HCT116 (cell line): ENCODE results near the gene ENHO. TPM values are rescaled to one million over a fixed set of nuclear protein-coding genes. Genes with fewer than 3 reads are reported as not detected.

ENCODE experiments used
- ATAC-seq: fragments of 200-7000 bp; cut with Tn5 transposase; 2 replicates; pipeline ENCODE4 v1.9.1; 2020; ENCODE audit warnings: mild to moderate bottlenecking, moderate library complexity
- BruUV-seq: library from RNA; stranded (reverse); fragments of 400-500 nt; replicated peaks from 2 replicates; lab custom pipeline; 2021; lab: Mats Ljungman, UMichigan
- CTCF ChIA-PET: fragments of 300-600 bp; sonication (Branson Sonifier 250); formaldehyde crosslinking; loops from one replicate; lab custom pipeline; 2021; ENCODE audit warnings: antibody characterized with exemption; lab: Charles Lee
- POLR2A ChIA-PET: fragments of 300-600, 350-600 bp; sonication (Branson Sonifier 250); formaldehyde crosslinking; loops from one replicate; lab custom pipeline; 2021; ENCODE audit warnings: antibody characterized with exemption; lab: Charles Lee
- RAD21 ChIA-PET, 2 experiments: fragments of 300-600 bp; sonication (Branson Sonifier 250); formaldehyde crosslinking; loops; one replicate each; lab custom pipeline; 2023; ENCODE audit warnings: low total read pairs in 2 of 2; ENCODE audit not compliant: uncharacterized antibody in 2 of 2, unreplicated experiment in 2 of 2, low non-redundant PET in 1 of 2; lab: Charles Lee
- DNase-seq: peaks from one replicate; pipeline ENCODE4 v3.0.0-alpha.2; 2010; ENCODE audit warnings: low read depth, low spot score
- H2AFZ ChIP-seq: fragments of 200-600 bp; shearing (Covaris generic), sonication (generic); 2 replicates; pipeline ENCODE4 v1.6.1; 2017; ENCODE audit warnings: low read depth, mixed run types, mixed read lengths, antibody characterized with exemption, low read length; ENCODE audit not compliant: poor library complexity, severe bottlenecking
- H3K27ac ChIP-seq: 2 replicates; pipeline ENCODE4 v1.5.1; 2012; ENCODE audit warnings: low read depth, low read length
- H3K27me3 ChIP-seq: fragments of 200-600 bp; sonication (generic); 2 replicates; pipeline ENCODE4 v1.6.1; 2016; ENCODE audit warnings: mixed run types, low read length, mixed read lengths; ENCODE audit not compliant: insufficient read depth
- H3K36me3 ChIP-seq, 2 experiments: fragments of 200-500 bp in 1 of 2; fragments of 200-600 bp in 1 of 2; sonication (Bioruptor generic) in 1 of 2; sonication (generic) in 1 of 2; 2 replicates each; pipeline versions ENCODE4 v1.5.1 to v1.6.1; 2014 to 2016; ENCODE audit warnings: low read length in 2 of 2, inconsistent platforms in 1 of 2, mixed read lengths in 1 of 2, mixed run types in 1 of 2; ENCODE audit not compliant: insufficient read depth in 2 of 2, control insufficient read depth in 1 of 2
- H3K4me1 ChIP-seq, 2 experiments: fragments of 200-600 bp in 1 of 2; sonication (generic) in 1 of 2; 2 replicates each; pipeline versions ENCODE4 v1.5.1 to v1.6.1; 2012 to 2017; ENCODE audit warnings: low read length in 2 of 2, inconsistent platforms in 1 of 2, mild to moderate bottlenecking in 1 of 2, mixed read lengths in 1 of 2, mixed run types in 1 of 2, moderate library complexity in 1 of 2; ENCODE audit not compliant: insufficient read depth in 2 of 2, control insufficient read depth in 1 of 2
- H3K4me2 ChIP-seq: fragments of 200-600 bp; sonication (generic); 2 replicates; pipeline ENCODE4 v1.6.1; 2017; ENCODE audit warnings: mixed run types, low read length, mixed read lengths
- H3K4me3 ChIP-seq, 2 experiments: fragments of 200-600 bp in 1 of 2; sonication (generic) in 1 of 2; replicated peaks in 1 of 2; 2 replicates each; pipeline ENCODE4 v1.5.1; 2011 to 2016; ENCODE audit warnings: low read length in 2 of 2, control low read depth in 1 of 2, low read depth in 1 of 2, mild to moderate bottlenecking in 1 of 2, mixed read lengths in 1 of 2, mixed run types in 1 of 2
- H3K79me2 ChIP-seq: fragments of 200-600 bp; sonication (generic); 2 replicates; pipeline ENCODE4 v1.6.1; 2017; ENCODE audit warnings: mild to moderate bottlenecking, mixed run types, low read length, moderate library complexity, mixed read lengths; ENCODE audit not compliant: insufficient read depth
- H3K9ac ChIP-seq: fragments of 200-600 bp; sonication (generic); 2 replicates; pipeline ENCODE4 v1.6.1; 2016; ENCODE audit warnings: low read length, mixed read lengths
- H3K9me2 ChIP-seq: fragments of 200-600 bp; sonication (generic), shearing (Covaris generic); 2 replicates; pipeline ENCODE4 v1.6.1; 2017; ENCODE audit warnings: mixed run types, mild to moderate bottlenecking, moderate library complexity; ENCODE audit not compliant: insufficient read depth
- H3K9me3 ChIP-seq, 2 experiments: fragments of 200-500 bp in 1 of 2; fragments of 200-600 bp in 1 of 2; sonication (Bioruptor generic) in 1 of 2; sonication (generic) in 1 of 2; 2 replicates each; pipeline ENCODE4 v1.6.1; 2014 to 2017; ENCODE audit warnings: low read length in 2 of 2, mixed read lengths in 2 of 2, inconsistent platforms in 1 of 2, low read depth in 1 of 2, mild to moderate bottlenecking in 1 of 2, mixed run types in 1 of 2, moderate library complexity in 1 of 2; ENCODE audit not compliant: control insufficient read depth in 1 of 2, insufficient read depth in 1 of 2
- H4K20me1 ChIP-seq: fragments of 200-600 bp; sonication (generic), shearing (Covaris generic); 2 replicates; pipeline ENCODE4 v1.6.1; 2017; ENCODE audit warnings: mixed run types, mild to moderate bottlenecking, moderate library complexity; ENCODE audit not compliant: insufficient read depth
- ATF3 ChIP-seq: IDR thresholded peaks from 2 replicates; pipeline ENCODE4 v1.6.1; 2012
- CEBPB ChIP-seq: IDR thresholded peaks from 2 replicates; pipeline ENCODE4 v1.6.1; 2012; ENCODE audit warnings: low read depth
- CTCF ChIP-seq, 3 experiments: fragments of 200-600 bp in 1 of 3; sonication (generic) in 1 of 3; IDR thresholded peaks in 2 of 3; conservative IDR thresholded peaks in 1 of 3; 2 replicates each; pipeline ENCODE4 v1.5.1; 2012 to 2017; ENCODE audit warnings: low read depth in 2 of 3, low read length in 2 of 3, antibody characterized with exemption in 1 of 3, borderline replicate concordance in 1 of 3, control low read depth in 1 of 3, mild to moderate bottlenecking in 1 of 3, mixed read lengths in 1 of 3, mixed run types in 1 of 3, moderate library complexity in 1 of 3; ENCODE audit not compliant: insufficient read depth in 1 of 3
- EGR1 ChIP-seq: IDR thresholded peaks from 2 replicates; pipeline ENCODE4 v1.6.1; 2012; ENCODE audit warnings: low read depth
- EZH2 ChIP-seq: fragments of 200-600 bp; sonication (generic); IDR thresholded peaks from 2 replicates; pipeline ENCODE4 v1.6.1; 2017; ENCODE audit warnings: antibody characterized with exemption, mixed run types
- EZH2phosphoT487 ChIP-seq: fragments of 200-600 bp; IDR thresholded peaks from 2 replicates; pipeline ENCODE4 v1.6.1; 2018; ENCODE audit warnings: antibody characterized with exemption, borderline replicate concordance
- FOSL1 ChIP-seq: IDR thresholded peaks from 2 replicates; pipeline ENCODE4 v1.6.1; 2012; ENCODE audit warnings: low read depth
- JUND ChIP-seq: IDR thresholded peaks from 2 replicates; pipeline ENCODE4 v1.6.1; 2012
- MAX ChIP-seq: IDR thresholded peaks from 2 replicates; pipeline ENCODE4 v1.6.1; 2012
- POLR2A ChIP-seq: IDR thresholded peaks from 2 replicates; pipeline ENCODE4 v1.7.0; 2011; ENCODE audit warnings: borderline replicate concordance; ENCODE audit not compliant: insufficient read depth, insufficient read length; ENCODE audit errors: extremely low read depth
- POLR2AphosphoS5 ChIP-seq: IDR thresholded peaks from 2 replicates; pipeline ENCODE4 v1.6.1; 2011; ENCODE audit warnings: mild to moderate bottlenecking, low read depth, low read length, moderate library complexity
- RAD21 ChIP-seq: IDR thresholded peaks from 2 replicates; pipeline ENCODE4 v1.6.1; 2012; ENCODE audit warnings: low read depth, mild to moderate bottlenecking
- SIN3A ChIP-seq: IDR thresholded peaks from 2 replicates; pipeline ENCODE4 v1.6.1; 2012; ENCODE audit warnings: low read depth
- SP1 ChIP-seq: IDR thresholded peaks from 2 replicates; pipeline ENCODE4 v1.6.1; 2012; ENCODE audit warnings: low read depth
- SRF ChIP-seq: IDR thresholded peaks from 2 replicates; pipeline ENCODE4 v1.6.1; 2012; ENCODE audit warnings: low read depth
- TCF7L2 ChIP-seq: IDR thresholded peaks from 2 replicates; pipeline ENCODE4 v1.7.0; 2011; ENCODE audit warnings: borderline replicate concordance, inconsistent platforms; ENCODE audit not compliant: insufficient read depth, insufficient read length; ENCODE audit errors: extremely low read depth
- YY1 ChIP-seq: IDR thresholded peaks from 2 replicates; pipeline ENCODE4 v1.6.1; 2011; ENCODE audit warnings: low read length, low read depth, moderate library complexity, mild to moderate bottlenecking; ENCODE audit not compliant: insufficient replicate concordance; ENCODE audit errors: extremely low read depth
- ZFX ChIP-seq: fragments of 450-650 bp; IDR thresholded peaks from 2 replicates; pipeline ENCODE4 v1.6.1; 2017
- ZNF274 ChIP-seq: fragments of 200-500 bp; sonication (Bioruptor generic); IDR thresholded peaks from 2 replicates; pipeline ENCODE4 v1.6.1; 2014; ENCODE audit warnings: mild to moderate bottlenecking, low read depth, low read length, inconsistent platforms
- intact Hi-C: fragments of 100-400 bp; cut with micrococcal nuclease; formaldehyde crosslinking; loops from 2 replicates; pipeline ENCODE4 v1.10.0; 2022
- total RNA-seq: library from RNA; stranded (reverse); gene quantifications from one replicate; pipeline ENCODE4 v1.2.1, GENCODE V29; 2021; ENCODE audit not compliant: unreplicated experiment

The ENHO gene
- total RNA-seq, 1 experiment from 2014 or later, result 6.1 TPM

- TF ChIP-seq ZNF274 (no peak), ZFX (no peak), JUND (no peak), ATF3 (no peak), RAD21 (peak; percentile 88)
Observed at GRCh38 chr9:34500623-34501267, 22.0 kb downstream of the ENHO start (continued).

- H3K27me3 ChIP-seq, result no peaks in the 10 kb centered on the region
- intact Hi-C loops, result no loop called here
- no peaks in the 10 kb centered on the region for H3K9me3 ChIP-seq
- no peak for DNase-seq
- H4K20me1 ChIP-seq, result no peaks in the 10 kb centered on the region
- TF ChIP-seq MAX (no peak), JUND (no peak), ZNF274 (no peak), RAD21 (no peak), YY1 (no peak), EGR1 (no peak), POLR2A (no peak), CEBPB (no peak), SIN3A (no peak), POLR2AphosphoS5 (no peak), ATF3 (no peak), CTCF (IDR thresholded peaks at IDR 0.05 in 2 of 3, conservative IDR thresholded peaks at IDR 0.05 in 1 of 3; ENCODE audit: borderline replicate concordance in 1 of 3, insufficient read depth in 1 of 3, low read depth in 2 of 3, low read length in 2 of 3) (no peak), EZH2phosphoT487 (no peak), ZFX (no peak), TCF7L2 (no peak), SRF (no peak), FOSL1 (no peak), EZH2 (no peak), SP1 (no peak)
- POLR2A ChIA-PET, result no interaction called here
- ATAC-seq, result no peak
- H3K9ac ChIP-seq, result no peak overlapping the region
- H3K27ac ChIP-seq, result no peak overlapping the region
- H3K79me2 ChIP-seq, result no peaks in the 10 kb centered on the region
- no peaks in the 10 kb centered on the region for H3K9me2 ChIP-seq
- RAD21 ChIA-PET, result no interaction called here
- no peak overlapping the region for H3K4me2 ChIP-seq
- no TSS peak for BruUV-seq
- H3K4me1 ChIP-seq, result peaks cover 7 to 10% of the 10 kb centered on the region in 2 experiments; a peak in 2 of 4 replicates
- no peaks in the 10 kb centered on the region for H3K36me3 ChIP-seq
- CTCF ChIA-PET, result interaction anchor here (1.1 kb wide), 1 partner anchor 95 kb away, joined by 5 read pairs; no protein-coding TSS in a partner anchor
- no peak overlapping the region for H2AFZ ChIP-seq
- no peak overlapping the region for H3K4me3 ChIP-seq
Observed at GRCh38 chr9:34499076-34499475, 23.7 kb downstream of the ENHO start.
